Measurements from ENCODE around the gene GTPBP2.

DNA sequence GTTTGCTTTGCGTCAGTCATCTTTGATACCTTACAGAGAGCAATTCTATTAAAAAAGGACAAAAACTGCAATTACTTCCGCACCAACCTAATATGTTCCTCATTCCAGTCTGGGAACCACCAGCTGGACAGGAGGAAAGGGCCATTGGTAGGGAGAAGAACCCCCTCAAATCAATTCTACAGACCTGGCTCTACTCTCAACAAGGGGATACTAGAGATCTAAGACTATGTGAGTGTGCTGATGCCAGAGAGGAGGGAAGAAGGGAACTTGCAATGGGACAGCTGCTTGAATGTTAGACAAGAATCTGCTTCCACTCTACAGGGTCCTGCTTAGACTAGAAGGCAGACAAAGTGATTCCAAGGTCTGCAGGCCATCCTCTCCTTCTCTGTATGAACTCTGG, 45.2 kb upstream of the GTPBP2 start:
- TF ChIP-seq, protein P1, sequence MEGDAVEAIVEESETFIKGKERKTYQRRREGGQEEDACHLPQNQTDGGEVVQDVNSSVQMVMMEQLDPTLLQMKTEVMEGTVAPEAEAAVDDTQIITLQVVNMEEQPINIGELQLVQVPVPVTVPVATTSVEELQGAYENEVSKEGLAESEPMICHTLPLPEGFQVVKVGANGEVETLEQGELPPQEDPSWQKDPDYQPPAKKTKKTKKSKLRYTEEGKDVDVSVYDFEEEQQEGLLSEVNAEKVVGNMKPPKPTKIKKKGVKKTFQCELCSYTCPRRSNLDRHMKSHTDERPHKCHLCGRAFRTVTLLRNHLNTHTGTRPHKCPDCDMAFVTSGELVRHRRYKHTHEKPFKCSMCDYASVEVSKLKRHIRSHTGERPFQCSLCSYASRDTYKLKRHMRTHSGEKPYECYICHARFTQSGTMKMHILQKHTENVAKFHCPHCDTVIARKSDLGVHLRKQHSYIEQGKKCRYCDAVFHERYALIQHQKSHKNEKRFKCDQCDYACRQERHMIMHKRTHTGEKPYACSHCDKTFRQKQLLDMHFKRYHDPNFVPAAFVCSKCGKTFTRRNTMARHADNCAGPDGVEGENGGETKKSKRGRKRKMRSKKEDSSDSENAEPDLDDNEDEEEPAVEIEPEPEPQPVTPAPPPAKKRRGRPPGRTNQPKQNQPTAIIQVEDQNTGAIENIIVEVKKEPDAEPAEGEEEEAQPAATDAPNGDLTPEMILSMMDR (IDR thresholded peaks at IDR 0.05): no peak
- no peak for TF ChIP-seq POLR2A (IDR thresholded peaks at IDR 0.05)
